Measurements from ENCODE around the gene ARHGDIA. TPM values are rescaled to one million over a fixed set of nuclear protein-coding genes. Genes with fewer than 3 reads are reported as not detected.

Gene ARHGDIA
- total RNA-seq, 4 donors from 2014 or later = 31.2 to 350 (median 55.1) TPM

- Histone ChIP-seq H3K4me3 (no peak overlapping the region), H3K27me3 (no peaks in the 10 kb centered on the region), H3K36me3 (no peaks in the 10 kb centered on the region), H3K9me3 (no peaks in the 10 kb centered on the region), H3K27ac (no peak overlapping the region), H3K4me1 (peaks cover 0 to under 1% of the 10 kb centered on the region in 2 donors)
- intact Hi-C loops (cut with DNase I; ENCODE audit: low total_unique reads) = no loop called here
- no peak for DNase-seq
- no peak for TF ChIP-seq CTCF (IDR thresholded peaks at IDR 0.05)
- no peak for TF ChIP-seq POLR2A (IDR thresholded peaks at IDR 0.05)
Measured at GRCh38 chr17:81884968-81885367, 13.8 kb upstream of the ARHGDIA start.

DNA sequence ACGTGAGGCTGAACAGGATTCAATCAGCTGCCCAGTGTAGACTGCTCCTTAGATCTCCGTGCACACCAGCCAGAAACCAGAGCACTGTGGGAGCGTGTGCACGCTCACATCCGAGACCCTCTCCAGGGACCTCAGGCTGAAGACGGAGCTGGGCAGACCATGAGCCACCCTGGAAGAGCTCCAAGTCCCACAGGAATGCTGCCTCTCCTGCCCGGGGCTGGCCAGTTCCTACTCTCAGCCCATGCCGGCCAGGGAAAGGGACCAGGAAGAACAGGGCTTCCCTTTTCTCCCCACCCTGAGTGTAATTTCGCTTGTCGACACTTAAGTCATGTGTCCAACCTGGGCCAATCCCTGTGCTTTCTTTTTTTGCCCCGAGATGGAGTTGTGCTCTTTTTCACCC lies 13.4 kb upstream of the ARHGDIA start:
- DNase-seq = no peak
- intact Hi-C loops (cut with DNase I; ENCODE audit: low total_unique reads) = no loop called here
- Histone ChIP-seq H3K36me3 (no peaks in the 10 kb centered on the region), H3K4me1 (no peaks in the 10 kb centered on the region), H3K27me3 (no peaks in the 10 kb centered on the region), H3K4me3 (no peak overlapping the region), H3K27ac (no peak overlapping the region), H3K9me3 (no peaks in the 10 kb centered on the region)
- TF ChIP-seq POLR2A (IDR thresholded peaks at IDR 0.05) (no peak), CTCF (IDR thresholded peaks at IDR 0.05) (no peak)

GRCh38 chr17:81879121-81879520 lies 8.0 kb upstream of the ARHGDIA start:
- H3K4me3 ChIP-seq = no peak overlapping the region
- no peaks in the 10 kb centered on the region for H3K36me3 ChIP-seq
- H3K27me3 ChIP-seq = no peaks in the 10 kb centered on the region
- H3K9me3 ChIP-seq = no peaks in the 10 kb centered on the region
- DNase-seq = no peak
- H3K27ac ChIP-seq = no peak overlapping the region
- no peaks in the 10 kb centered on the region for H3K4me1 ChIP-seq
- TF ChIP-seq POLR2A (IDR thresholded peaks at IDR 0.05) = no peak
- intact Hi-C loops (cut with DNase I; ENCODE audit: low total_unique reads) = no loop called here

DNA sequence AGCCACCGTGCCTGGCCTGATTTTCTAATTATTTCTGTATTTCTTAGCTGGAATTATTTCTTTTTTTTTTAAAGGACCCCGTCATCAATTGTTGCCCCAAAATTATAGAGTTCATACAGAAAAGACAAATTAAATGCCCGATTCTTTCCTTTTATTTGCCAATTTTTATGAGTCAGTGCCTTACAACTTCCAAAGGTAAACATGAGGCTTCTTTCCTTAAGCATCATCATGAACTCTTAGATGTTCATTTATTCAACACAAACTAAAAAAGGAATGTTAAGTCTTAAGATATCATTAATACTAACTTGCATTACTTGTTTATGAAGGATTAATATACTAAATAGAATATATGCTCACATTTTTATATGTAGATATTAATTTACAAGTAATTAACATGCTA lies 7.2 kb upstream of the ARHGDIA start:
- no peak for DNase-seq
- Histone ChIP-seq H3K36me3 (no peaks in the 10 kb centered on the region), H3K27me3 (no peaks in the 10 kb centered on the region), H3K4me1 (no peaks in the 10 kb centered on the region), H3K27ac (no peak overlapping the region), H3K9me3 (no peaks in the 10 kb centered on the region), H3K4me3 (no peak overlapping the region)
- intact Hi-C loops (cut with DNase I; ENCODE audit: low total_unique reads) = no loop called here
- TF ChIP-seq POLR2A (IDR thresholded peaks at IDR 0.05) (no peak), CTCF (IDR thresholded peaks at IDR 0.05) (no peak)

- no peak overlapping the region for H3K27ac ChIP-seq
- intact Hi-C loops (cut with DNase I; ENCODE audit: low total_unique reads) = no loop called here
- DNase-seq = no peak
- H3K4me1 ChIP-seq = no peaks in the 10 kb centered on the region
- no peaks in the 10 kb centered on the region for H3K9me3 ChIP-seq
- no peaks in the 10 kb centered on the region for H3K36me3 ChIP-seq
- no peaks in the 10 kb centered on the region for H3K27me3 ChIP-seq
- no peak overlapping the region for H3K4me3 ChIP-seq
- no peak for TF ChIP-seq CTCF (IDR thresholded peaks at IDR 0.05)
- TF ChIP-seq POLR2A (IDR thresholded peaks at IDR 0.05) = no peak
Measured at GRCh38 chr17:81877569-81877968, 6.4 kb upstream of the ARHGDIA start.
